Kidney epithelial cell (primary cell): Measurements from ENCODE around the gene MXD4. TPM values are rescaled to one million over a fixed set of nuclear protein-coding genes. Genes with fewer than 3 reads are reported as not detected.

ENCODE experiments used
- DNase-seq: peaks from one replicate; pipeline ENCODE4 v3.0.0-alpha.2; 2010; ENCODE audit warnings: low read depth
- H3K27me3 ChIP-seq: 2 replicates; pipeline ENCODE4 v1.6.0; 2011; ENCODE audit warnings: low read length; ENCODE audit not compliant: control insufficient read depth, insufficient read depth
- H3K36me3 ChIP-seq: 2 replicates; pipeline ENCODE4 v1.5.1; 2011; ENCODE audit warnings: low read length; ENCODE audit not compliant: control insufficient read depth, insufficient read depth
- H3K4me3 ChIP-seq: 2 replicates; pipeline ENCODE4 v1.5.1; 2011; ENCODE audit warnings: low read depth, mild to moderate bottlenecking, control low read depth, low read length
- total RNA-seq: library from RNA; depleted of rRNA; stranded (reverse); fragments of >200 nt; gene quantifications from 2 replicates; pipeline ENCODE4 v1.2.3, GENCODE V29; 2015
- TF ChIP-seq, protein P1 (sequence below): IDR thresholded peaks from 2 replicates; pipeline ENCODE4 v1.5.1; 2011; ENCODE audit warnings: mild to moderate bottlenecking, moderate library complexity, low read length, control low read depth, inconsistent platforms; ENCODE audit not compliant: insufficient read depth, poor library complexity, severe bottlenecking

Gene MXD4
- total RNA-seq, 1 donor from 2014 or later: 31.8 TPM

DNA sequence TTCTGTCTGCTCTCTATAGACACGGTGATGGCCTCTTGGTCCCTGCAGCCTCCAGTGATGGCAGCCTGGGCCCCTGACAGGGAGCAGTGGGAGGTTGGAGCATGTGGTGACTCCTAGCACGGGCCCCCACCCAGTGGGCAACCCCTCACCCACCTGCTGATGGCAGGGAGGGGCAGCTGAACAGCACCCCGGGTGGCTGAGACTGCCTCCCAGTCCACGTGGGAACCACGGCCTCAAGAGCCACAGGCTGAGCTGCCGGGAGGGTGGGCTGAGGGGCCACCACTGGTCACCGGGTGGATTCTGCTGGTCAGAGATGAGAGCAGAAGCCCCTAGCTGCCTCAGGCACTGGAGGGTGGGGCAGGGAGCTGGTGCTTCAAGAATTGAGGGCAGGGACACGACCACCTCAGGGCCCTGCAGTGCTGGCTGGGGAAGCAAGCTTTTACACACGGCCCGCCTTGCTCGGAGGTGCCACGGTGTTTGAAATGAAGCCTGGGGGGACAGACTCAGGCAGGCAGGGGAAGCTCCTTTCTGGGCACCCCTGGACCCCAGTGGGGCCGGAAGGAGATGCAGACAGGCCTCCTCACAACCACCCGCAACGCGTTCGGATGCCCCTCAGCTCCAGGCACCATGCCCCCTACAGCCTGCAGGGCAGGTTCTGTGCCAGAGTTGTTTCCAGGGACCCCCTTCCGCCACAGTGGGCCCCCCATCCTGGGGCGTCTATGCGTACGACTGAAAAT is 13.7 kb downstream of the MXD4 start:
- no peak overlapping the region for H3K4me3 ChIP-seq
- no peaks in the 10 kb centered on the region for H3K27me3 ChIP-seq
- TF ChIP-seq, protein P1, sequence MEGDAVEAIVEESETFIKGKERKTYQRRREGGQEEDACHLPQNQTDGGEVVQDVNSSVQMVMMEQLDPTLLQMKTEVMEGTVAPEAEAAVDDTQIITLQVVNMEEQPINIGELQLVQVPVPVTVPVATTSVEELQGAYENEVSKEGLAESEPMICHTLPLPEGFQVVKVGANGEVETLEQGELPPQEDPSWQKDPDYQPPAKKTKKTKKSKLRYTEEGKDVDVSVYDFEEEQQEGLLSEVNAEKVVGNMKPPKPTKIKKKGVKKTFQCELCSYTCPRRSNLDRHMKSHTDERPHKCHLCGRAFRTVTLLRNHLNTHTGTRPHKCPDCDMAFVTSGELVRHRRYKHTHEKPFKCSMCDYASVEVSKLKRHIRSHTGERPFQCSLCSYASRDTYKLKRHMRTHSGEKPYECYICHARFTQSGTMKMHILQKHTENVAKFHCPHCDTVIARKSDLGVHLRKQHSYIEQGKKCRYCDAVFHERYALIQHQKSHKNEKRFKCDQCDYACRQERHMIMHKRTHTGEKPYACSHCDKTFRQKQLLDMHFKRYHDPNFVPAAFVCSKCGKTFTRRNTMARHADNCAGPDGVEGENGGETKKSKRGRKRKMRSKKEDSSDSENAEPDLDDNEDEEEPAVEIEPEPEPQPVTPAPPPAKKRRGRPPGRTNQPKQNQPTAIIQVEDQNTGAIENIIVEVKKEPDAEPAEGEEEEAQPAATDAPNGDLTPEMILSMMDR: no peak
- DNase-seq: no peak
- H3K36me3 ChIP-seq: peaks cover 2% of the 10 kb centered on the region

DNA sequence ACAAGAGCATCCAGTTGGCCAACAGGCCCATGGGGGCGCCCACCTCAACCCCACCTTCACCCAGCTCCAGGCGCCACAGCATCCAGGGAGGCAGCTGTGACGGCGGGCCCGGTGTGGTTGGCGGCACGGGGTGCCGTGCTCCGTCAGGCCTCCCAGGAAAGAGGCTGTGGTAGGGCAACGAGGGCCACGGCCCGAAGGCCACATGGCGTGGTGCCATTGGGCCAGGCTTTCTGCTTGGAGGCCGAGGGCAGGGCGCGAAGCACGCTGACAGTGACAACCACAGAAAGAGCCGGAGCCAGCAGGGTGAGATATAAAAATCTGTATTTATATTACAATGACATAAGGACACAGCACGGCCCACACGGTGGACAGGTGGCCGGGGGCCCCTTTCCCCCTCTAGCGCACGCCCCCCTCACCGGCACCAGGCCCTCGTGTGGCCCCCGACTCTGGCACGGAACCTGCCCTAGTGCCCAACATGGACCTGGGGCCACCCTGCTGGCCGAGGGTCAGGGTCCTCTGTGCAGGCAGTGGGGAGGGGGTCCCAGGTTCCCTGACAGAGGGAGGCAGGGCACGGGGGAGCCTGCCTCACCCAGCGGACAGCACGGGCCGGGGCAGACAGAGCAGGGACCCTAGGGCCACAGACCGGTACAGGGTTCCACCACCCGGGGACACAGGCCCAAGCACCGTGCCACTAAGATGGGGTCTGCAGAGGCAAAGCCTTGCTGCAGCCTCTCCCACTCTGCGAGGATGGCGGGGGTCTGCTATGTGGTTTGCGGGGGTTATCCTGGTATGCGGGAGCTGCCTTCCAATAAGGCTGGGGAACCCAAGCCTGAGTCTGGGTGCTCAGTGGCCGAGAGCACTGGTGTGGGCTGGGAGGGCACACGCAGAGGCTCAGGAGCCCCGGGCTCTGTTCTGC is 14.5 kb downstream of the MXD4 start:
- Histone ChIP-seq H3K4me3 (no peak overlapping the region), H3K36me3 (no peaks in the 10 kb centered on the region), H3K27me3 (no peaks in the 10 kb centered on the region)
- no peak for DNase-seq
- TF ChIP-seq, protein P1: no peak

DNA sequence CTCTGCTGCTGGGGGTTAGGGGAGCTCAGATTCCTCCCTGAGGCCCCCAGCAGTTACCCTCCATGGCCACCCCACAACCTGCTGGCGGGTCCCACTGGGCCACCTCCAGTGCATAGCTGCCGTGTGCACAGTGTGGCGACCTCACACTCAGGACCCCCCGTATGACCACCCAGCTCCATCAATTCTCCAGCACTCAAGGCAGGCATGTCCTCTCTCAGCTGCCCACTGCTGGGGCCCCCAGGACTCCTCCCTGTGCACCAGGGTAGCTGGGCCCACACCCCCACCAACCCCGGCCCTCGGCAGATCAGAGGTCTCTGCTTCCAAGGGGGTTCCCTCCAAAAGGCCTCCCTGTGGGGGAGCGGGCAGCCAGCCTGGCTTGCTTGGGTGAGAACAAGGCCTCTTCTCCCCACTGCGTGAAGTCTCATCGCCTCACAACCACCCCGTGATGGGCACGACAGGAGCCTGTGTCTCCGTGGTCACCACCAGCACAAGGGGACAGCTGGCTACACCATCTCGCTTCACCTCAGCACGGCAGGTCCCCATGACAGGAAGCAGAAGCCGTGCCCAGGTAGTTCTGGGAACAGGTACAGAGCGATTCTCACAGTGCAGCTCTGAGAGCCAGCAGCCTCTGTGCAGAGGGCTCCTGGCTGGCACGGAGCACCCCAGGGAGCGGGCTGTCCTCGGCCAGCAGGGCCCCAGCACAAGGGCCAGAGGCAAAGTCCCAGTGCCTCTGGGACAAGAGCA is 15.4 kb downstream of the MXD4 start:
- DNase-seq: no peak

DNA sequence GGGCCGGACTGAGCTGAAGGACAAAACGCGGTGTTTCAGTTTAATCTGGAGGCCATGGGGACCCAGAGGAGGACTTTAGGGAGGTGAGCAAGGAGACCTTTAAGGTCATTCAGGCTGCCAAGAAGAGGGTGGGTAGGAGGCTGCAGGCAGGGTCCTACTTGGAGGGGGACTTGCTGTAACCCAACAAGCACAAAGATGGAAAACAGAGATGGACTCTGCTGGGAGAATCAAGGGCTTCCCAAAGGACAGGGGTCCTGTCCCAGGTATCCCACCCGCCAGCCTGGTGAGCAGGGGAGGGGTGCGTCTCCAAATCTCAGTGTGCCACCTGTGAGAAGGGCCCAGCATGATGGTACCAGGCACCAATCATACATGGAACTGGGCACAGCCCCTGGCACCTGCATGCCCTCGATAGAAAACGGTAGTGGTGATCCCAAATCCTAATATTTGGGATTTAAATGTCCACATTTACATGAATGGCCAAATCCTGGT is 16.1 kb downstream of the MXD4 start:
- TF ChIP-seq, protein P1: no peak
- no peak for DNase-seq
- Histone ChIP-seq H3K4me3 (no peak overlapping the region), H3K27me3 (no peaks in the 10 kb centered on the region), H3K36me3 (no peaks in the 10 kb centered on the region)

More for the DNA sequence above, 15.4 kb downstream of the MXD4 start:
- TF ChIP-seq, protein P1: no peak
- no peaks in the 10 kb centered on the region for H3K36me3 ChIP-seq
- no peak overlapping the region for H3K4me3 ChIP-seq
- no peaks in the 10 kb centered on the region for H3K27me3 ChIP-seq

DNA sequence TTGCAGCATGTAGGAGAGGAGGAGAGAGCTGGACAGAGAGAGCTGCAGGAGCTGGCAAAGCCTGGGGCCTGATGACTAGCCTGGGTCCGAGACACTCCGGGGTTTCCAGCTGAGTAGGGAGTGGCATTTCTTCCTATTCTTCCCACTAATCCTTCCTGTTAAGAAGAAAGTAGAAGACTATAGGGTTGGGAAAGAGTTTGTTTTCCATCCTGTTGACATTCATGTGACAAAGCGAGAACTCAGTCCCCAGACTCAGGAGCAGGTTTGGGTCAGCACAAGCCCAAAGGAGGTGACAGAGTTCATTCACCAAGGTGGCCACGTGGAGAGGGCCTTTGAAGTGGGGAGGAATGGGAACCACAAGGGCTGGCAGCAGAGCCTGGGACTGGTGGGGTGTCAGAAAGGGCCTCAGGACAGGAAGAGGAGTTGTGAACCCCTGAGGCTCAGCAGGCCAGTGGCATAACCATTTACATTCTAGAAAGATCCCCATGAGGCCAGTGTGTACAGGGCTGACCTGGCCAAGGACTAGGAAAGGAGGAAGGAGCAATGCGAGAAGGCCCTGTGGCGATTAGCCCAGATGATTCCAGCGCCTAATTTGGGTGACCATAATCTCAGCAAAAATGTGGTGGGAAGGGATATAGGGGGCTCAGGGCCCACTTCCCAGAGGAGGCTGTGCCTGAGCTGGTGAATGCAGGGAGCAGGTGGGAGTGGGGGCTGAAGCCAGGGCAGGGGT is 16.7 kb downstream of the MXD4 start:
- Histone ChIP-seq H3K4me3 (no peak overlapping the region), H3K27me3 (no peaks in the 10 kb centered on the region), H3K36me3 (no peaks in the 10 kb centered on the region)
- TF ChIP-seq, protein P1: no peak
- no peak for DNase-seq
